Measurements from ENCODE around the gene NCK2.

DNA sequence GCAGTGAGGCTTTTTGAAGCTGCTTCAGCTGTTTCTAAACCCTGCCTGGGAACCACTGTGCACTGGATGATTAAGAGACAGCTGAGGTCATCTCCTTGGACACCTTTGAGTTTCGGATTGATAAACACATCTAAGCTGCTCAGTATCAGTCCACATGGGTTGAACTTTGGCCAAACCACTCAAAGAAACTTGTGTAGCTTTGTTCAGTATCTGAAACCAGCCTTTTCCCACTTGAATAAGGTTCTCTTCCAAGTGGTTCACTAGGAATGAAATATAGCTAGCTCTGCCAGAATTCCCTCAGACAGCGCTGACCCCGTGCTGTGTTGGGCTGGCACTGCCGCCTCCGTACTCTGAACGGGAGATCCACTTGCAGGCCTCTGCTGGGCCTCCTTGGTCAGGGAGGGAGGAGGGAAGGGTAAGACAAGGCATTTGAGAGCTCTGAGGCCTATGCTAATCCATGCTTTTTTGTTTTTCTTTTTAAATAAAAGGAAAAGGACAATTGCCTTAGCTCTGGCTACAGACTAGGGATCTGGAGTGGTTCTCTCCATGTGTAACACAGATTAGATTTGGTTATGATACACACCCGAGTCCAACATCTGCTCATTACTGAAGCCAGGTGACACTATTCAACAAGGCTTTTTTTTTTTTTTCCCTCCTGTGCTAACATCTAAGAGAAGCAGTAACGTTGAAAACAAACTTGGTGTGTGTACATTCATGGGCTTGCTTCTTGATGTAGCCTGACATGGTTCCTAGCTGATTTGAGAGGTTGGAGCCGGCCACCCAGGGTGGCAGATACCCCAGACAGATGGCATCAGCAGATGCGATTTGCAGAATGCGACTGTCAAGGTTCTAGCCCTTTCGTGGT is 67.7 kb downstream of the NCK2 start:
- TF ChIP-seq NFRKB (IDR thresholded peaks at IDR 0.05), result no peak
- no peak for TF ChIP-seq FOXK2 (IDR thresholded peaks at IDR 0.05)

Data from HEK293T (cell line).